ENCODE data around the gene UNC13D.
"Not testable (repeated sequence)": the region's sequence is repeated elsewhere in the genome, so short reads cannot be mapped to it uniquely, and the experiment has no call there.

- not testable (repeated sequence) for TF ChIP-seq CTCF (IDR thresholded peaks at IDR 0.05 in 2 of 3, conservative IDR thresholded peaks at IDR 0.05 in 1 of 3; ENCODE audit: borderline replicate concordance in 1 of 3, insufficient read depth in 1 of 3, low read depth in 2 of 3, low read length in 2 of 3); POLR2A (IDR thresholded peaks at IDR 0.05; ENCODE audit: borderline replicate concordance, extremely low read depth, insufficient read depth, insufficient read length); EZH2 (IDR thresholded peaks at IDR 0.05); YY1 (IDR thresholded peaks at IDR 0.05; ENCODE audit: extremely low read depth, insufficient replicate concordance, low read depth, low read length); EZH2phosphoT487 (IDR thresholded peaks at IDR 0.05; ENCODE audit: borderline replicate concordance); SIN3A (IDR thresholded peaks at IDR 0.05; ENCODE audit: low read depth); RAD21 (IDR thresholded peaks at IDR 0.05; ENCODE audit: low read depth); MAX (IDR thresholded peaks at IDR 0.05); POLR2AphosphoS5 (IDR thresholded peaks at IDR 0.05; ENCODE audit: low read depth, low read length); REST (IDR thresholded peaks at IDR 0.05; ENCODE audit: low read depth); TCF7L2 (IDR thresholded peaks at IDR 0.05; ENCODE audit: borderline replicate concordance, extremely low read depth, insufficient read depth, insufficient read length); ZFX (IDR thresholded peaks at IDR 0.05)
Measured at GRCh38 chr17:75868730-75869281, 24.6 kb upstream of the UNC13D start.
